AG10803 (cell line): ENCODE measurements around the gene EGR2.

Experiments used
- DNase-seq: peaks from one replicate; pipeline ENCODE4 v3.0.0; 2010; ENCODE audit warnings: low read depth
- H3K4me3 ChIP-seq: 2 replicates; pipeline ENCODE4 v1.5.1; 2011; ENCODE audit warnings: mild to moderate bottlenecking, low read length, control low read depth
- CTCF ChIP-seq: conservative IDR thresholded peaks from 2 replicates; pipeline ENCODE4 v1.5.1; 2011; ENCODE audit warnings: mild to moderate bottlenecking, low read length, control low read depth, inconsistent platforms

The EGR2 gene

GRCh38 chr10:62852961-62853702, 37.0 kb upstream of the EGR2 start:
- H3K4me3 ChIP-seq: no peak overlapping the region
- no peak for TF ChIP-seq CTCF

GRCh38 chr10:62851442-62851841, 35.3 kb upstream of the EGR2 start:
- DNase-seq: no peak
- no peak; the same call in 1 of the 2 replicates for TF ChIP-seq CTCF
- H3K4me3 ChIP-seq: no peak overlapping the region

More at GRCh38 chr10:62852961-62853702, 37.0 kb upstream of the EGR2 start:
- no peak for DNase-seq

GRCh38 chr10:62850646-62851045, 34.5 kb upstream of the EGR2 start:
- no peak overlapping the region for H3K4me3 ChIP-seq
- DNase-seq: no peak
- no peak for TF ChIP-seq CTCF

- no peak for DNase-seq
- no peak for TF ChIP-seq CTCF
- H3K4me3 ChIP-seq: no peak overlapping the region
Observed at GRCh38 chr10:62847433-62847832, 31.3 kb upstream of the EGR2 start.

GRCh38 chr10:62844280-62845011, 28.3 kb upstream of the EGR2 start:
- H3K4me3 ChIP-seq: no peak overlapping the region
- no peak for DNase-seq
- no peak for TF ChIP-seq CTCF

GRCh38 chr10:62843600-62843999, 27.4 kb upstream of the EGR2 start:
- TF ChIP-seq CTCF: no peak
- no peak overlapping the region for H3K4me3 ChIP-seq
- no peak for DNase-seq

GRCh38 chr10:62842983-62843382, 26.8 kb upstream of the EGR2 start:
- H3K4me3 ChIP-seq: no peak overlapping the region
- no peak for TF ChIP-seq CTCF
- DNase-seq: no peak
